GM18498 (cell line): Measurements from ENCODE around the gene MPRIP.
A peak's percentile ranks its signal among the peaks of the same experiment; 100 is the strongest.

ENCODE experiments used
- ATAC-seq: cut with Tn5 transposase; IDR thresholded peaks from one replicate; pipeline ENCODE4 v1.9.1; 2021; ENCODE audit warnings: mild to moderate bottlenecking, moderate library complexity; ENCODE audit not compliant: unreplicated experiment

Gene MPRIP

GRCh38 chr17:17028878-17029535, 13.2 kb upstream of the MPRIP start:
- ATAC-seq: no peak

GRCh38 chr17:17029938-17030337, 12.3 kb upstream of the MPRIP start:
- no peak for ATAC-seq

GRCh38 chr17:17030515-17031211, 11.6 kb upstream of the MPRIP start:
- no peak for ATAC-seq

GRCh38 chr17:17032131-17032692, 10.0 kb upstream of the MPRIP start:
- no peak for ATAC-seq

GRCh38 chr17:17033466-17033865, 8.8 kb upstream of the MPRIP start:
- no peak for ATAC-seq

GRCh38 chr17:17034026-17034425, 8.2 kb upstream of the MPRIP start:
- ATAC-seq: no peak

GRCh38 chr17:17034496-17035075, 7.7 kb upstream of the MPRIP start:
- no peak for ATAC-seq

- ATAC-seq: no peak
These were observed 6.8 kb upstream of the MPRIP start for GRCh38 chr17:17035490-17035889.

GRCh38 chr17:17035920-17036523, 6.2 kb upstream of the MPRIP start:
- no peak for ATAC-seq

GRCh38 chr17:17036524-17036998, 5.7 kb upstream of the MPRIP start:
- ATAC-seq: no peak

GRCh38 chr17:17039911-17040310, 2.3 kb upstream of the MPRIP start:
- no peak for ATAC-seq

- ATAC-seq: no peak
These were observed 1.2 kb upstream of the MPRIP start for GRCh38 chr17:17041018-17041521.

GRCh38 chr17:17041571-17042383, 480 bp upstream of the MPRIP start:
- peak; percentile 94 for ATAC-seq

GRCh38 chr17:17042851-17043460, 699 bp downstream of the MPRIP start:
- ATAC-seq: no peak

GRCh38 chr17:17043461-17044271, 1.4 kb downstream of the MPRIP start:
- ATAC-seq: no peak

GRCh38 chr17:17044846-17045561, 2.7 kb downstream of the MPRIP start:
- no peak for ATAC-seq

- no peak for ATAC-seq
These were observed 5.8 kb downstream of the MPRIP start for GRCh38 chr17:17048106-17048505.
